Kidney epithelial cell (primary cell): ENCODE measurements around the gene C1QTNF9. TPM values are rescaled to one million over a fixed set of nuclear protein-coding genes. Genes with fewer than 3 reads are reported as not detected.
"Not testable (repeated sequence)": the region's sequence is repeated elsewhere in the genome, so short reads cannot be mapped to it uniquely, and the experiment has no call there.

Experiments used
- DNase-seq: peaks from one replicate; pipeline ENCODE4 v3.0.0-alpha.2; 2010; ENCODE audit warnings: low read depth
- H3K27me3 ChIP-seq: 2 replicates; pipeline ENCODE4 v1.6.0; 2011; ENCODE audit warnings: low read length; ENCODE audit not compliant: control insufficient read depth, insufficient read depth
- H3K36me3 ChIP-seq: 2 replicates; pipeline ENCODE4 v1.5.1; 2011; ENCODE audit warnings: low read length; ENCODE audit not compliant: control insufficient read depth, insufficient read depth
- H3K4me3 ChIP-seq: 2 replicates; pipeline ENCODE4 v1.5.1; 2011; ENCODE audit warnings: low read depth, mild to moderate bottlenecking, control low read depth, low read length
- total RNA-seq: library from RNA; depleted of rRNA; stranded (reverse); fragments of >200 nt; gene quantifications from 2 replicates; pipeline ENCODE4 v1.2.3, GENCODE V29; 2015
- TF ChIP-seq, protein P1 (sequence below): IDR thresholded peaks from 2 replicates; pipeline ENCODE4 v1.5.1; 2011; ENCODE audit warnings: mild to moderate bottlenecking, moderate library complexity, low read length, control low read depth, inconsistent platforms; ENCODE audit not compliant: insufficient read depth, poor library complexity, severe bottlenecking

Gene C1QTNF9
- total RNA-seq, 1 donor from 2014 or later: not detected

DNA sequence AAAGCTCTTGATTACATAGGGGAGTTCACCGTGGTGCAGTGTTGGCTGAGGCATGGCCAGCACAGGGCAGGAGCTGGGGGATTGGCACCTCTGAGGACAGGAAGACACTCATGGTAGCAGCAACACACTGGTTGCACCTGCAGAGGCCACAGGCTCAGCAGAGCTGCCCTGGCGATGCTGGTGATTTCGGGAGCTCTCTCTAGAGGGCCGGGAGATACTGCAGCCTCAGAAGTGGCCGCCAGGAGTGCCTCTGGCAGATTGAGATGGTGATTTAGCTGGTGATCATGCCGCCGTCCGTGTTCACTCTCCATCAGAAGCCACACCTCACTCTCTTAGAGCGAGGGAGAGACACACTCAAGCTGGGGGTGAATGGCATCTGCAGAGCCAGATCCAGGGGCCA is 49.9 kb downstream of the C1QTNF9 start:
- DNase-seq, H3K27me3 ChIP-seq, H3K4me3 ChIP-seq, H3K36me3 ChIP-seq: not testable (repeated sequence)
- TF ChIP-seq, protein P1, sequence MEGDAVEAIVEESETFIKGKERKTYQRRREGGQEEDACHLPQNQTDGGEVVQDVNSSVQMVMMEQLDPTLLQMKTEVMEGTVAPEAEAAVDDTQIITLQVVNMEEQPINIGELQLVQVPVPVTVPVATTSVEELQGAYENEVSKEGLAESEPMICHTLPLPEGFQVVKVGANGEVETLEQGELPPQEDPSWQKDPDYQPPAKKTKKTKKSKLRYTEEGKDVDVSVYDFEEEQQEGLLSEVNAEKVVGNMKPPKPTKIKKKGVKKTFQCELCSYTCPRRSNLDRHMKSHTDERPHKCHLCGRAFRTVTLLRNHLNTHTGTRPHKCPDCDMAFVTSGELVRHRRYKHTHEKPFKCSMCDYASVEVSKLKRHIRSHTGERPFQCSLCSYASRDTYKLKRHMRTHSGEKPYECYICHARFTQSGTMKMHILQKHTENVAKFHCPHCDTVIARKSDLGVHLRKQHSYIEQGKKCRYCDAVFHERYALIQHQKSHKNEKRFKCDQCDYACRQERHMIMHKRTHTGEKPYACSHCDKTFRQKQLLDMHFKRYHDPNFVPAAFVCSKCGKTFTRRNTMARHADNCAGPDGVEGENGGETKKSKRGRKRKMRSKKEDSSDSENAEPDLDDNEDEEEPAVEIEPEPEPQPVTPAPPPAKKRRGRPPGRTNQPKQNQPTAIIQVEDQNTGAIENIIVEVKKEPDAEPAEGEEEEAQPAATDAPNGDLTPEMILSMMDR: peak; percentile 2

DNA sequence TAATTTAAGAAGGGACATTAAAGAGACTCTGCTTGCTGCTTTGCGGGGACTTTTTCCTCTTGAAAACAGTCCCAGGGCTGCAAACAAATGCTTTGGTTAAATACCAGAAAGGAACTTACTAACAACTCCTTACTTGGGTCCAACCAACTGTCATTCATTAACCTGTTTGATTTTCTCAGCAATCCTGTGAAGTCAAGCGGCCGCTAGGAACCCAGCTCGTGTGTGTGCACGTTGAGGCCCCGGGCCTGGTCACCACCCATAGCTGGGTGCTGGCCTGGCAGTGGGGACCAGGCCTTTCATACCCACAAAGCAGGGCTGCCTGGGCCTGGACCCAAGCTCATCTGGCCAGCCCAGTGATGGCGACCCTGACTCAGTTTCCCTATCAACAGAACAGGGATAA is 50.7 kb downstream of the C1QTNF9 start:
- TF ChIP-seq, protein P1: no peak
- Histone ChIP-seq H3K27me3 (no peaks in the 10 kb centered on the region), H3K4me3 (no peak overlapping the region), H3K36me3 (no peaks in the 10 kb centered on the region)
- no peak for DNase-seq

DNA sequence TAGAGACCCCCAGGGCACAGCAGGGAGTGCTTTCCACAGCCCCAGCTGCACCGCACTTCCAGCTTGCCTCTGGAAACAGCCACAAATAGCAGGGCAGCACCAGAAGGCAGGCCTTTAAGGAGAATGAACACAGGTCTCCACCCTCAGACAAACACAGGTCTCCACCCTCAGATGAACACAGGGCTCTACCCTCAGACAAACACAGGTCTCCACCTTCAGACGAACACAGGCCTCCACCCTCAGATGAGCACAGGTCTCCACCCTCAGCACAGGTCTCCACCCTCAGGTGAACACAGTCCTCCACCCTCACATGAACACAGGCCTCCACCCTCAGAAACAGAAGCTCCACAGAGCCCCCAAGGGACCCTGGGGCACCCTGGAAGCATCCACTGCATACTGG is 51.7 kb downstream of the C1QTNF9 start:
- H3K27me3 ChIP-seq: no peaks in the 10 kb centered on the region
- H3K36me3 ChIP-seq: no peaks in the 10 kb centered on the region
- DNase-seq: no peak
- no peak overlapping the region for H3K4me3 ChIP-seq
- TF ChIP-seq, protein P1: no peak

DNA sequence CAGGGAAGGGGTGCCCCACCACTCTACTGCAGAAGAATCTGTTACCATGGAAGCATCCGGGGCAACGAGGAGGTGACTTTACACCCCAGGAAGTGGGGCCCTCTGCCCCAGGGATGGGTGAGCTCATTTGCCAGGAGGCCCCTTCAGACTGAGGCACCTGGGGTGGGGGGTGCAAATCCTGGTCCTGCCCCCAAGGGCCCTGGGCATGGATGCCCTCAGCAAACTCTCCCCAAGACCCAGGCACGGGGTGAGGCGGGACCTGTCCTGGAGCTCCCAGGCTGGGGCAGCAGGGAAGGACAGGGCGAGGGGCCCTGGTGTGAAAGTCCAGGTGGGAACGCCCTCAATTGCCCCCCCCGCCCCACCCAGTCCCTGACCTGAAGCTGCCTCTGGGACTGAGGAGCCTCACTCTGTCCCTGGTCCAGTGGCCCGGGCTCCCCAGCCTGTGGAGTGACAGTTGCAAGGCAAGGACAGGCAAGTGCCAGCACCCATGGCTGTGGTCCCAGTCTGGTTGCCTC is 52.5 kb downstream of the C1QTNF9 start:
- Histone ChIP-seq H3K4me3 (no peak overlapping the region), H3K36me3 (no peaks in the 10 kb centered on the region), H3K27me3 (no peaks in the 10 kb centered on the region)
- no peak for DNase-seq
- TF ChIP-seq, protein P1: no peak

DNA sequence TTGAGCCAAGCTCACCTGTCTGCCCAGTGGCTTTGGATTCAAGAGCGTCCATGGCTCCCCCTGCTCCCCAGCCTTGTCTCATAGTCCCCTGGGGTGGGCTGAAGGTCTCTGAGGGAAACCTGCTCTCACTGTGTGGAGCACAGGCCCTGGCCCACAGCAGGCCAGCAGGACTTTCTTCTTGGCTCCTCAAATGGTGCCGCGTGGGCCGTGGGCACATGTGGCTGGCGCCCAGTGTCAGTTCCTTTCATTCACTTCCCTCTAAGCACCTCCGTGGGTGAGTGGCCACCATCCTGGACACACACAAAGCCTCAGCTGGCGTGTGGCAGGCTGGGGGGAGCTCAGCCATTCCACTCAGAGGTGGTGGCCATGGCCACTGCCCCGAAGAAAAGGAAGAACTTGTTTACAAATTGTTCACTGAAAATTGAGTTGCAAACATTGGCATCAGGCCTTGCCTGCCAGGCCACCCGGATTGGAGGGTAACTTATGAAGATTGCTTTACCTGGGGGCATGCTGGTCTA is 53.1 kb downstream of the C1QTNF9 start:
- no peaks in the 10 kb centered on the region for H3K27me3 ChIP-seq
- H3K36me3 ChIP-seq: no peaks in the 10 kb centered on the region
- H3K4me3 ChIP-seq: no peak overlapping the region
- TF ChIP-seq, protein P1: no peak
- no peak for DNase-seq

DNA sequence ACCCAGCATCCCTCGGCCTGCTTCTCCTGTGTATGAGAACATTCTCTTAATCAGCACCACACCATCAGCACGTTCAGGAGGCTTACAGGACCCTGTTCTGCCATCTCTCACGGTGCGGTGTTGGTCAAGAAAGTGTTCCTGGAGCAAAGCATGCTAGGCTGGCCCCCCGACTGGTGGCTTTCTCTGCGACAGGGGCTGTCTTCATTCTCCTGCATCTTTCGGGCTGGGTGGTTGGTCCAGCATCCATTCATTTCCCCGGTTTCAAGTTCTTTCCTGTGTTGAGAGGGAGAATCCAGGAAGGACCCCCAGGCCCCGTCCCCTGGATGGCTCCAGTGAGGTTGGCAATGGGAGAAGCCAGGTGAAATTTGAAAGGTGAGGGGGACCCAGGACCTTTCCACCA is 55.8 kb downstream of the C1QTNF9 start:
- TF ChIP-seq, protein P1: no peak
- Histone ChIP-seq H3K27me3 (no peaks in the 10 kb centered on the region), H3K36me3 (no peaks in the 10 kb centered on the region), H3K4me3 (no peak overlapping the region)
- DNase-seq: no peak

DNA sequence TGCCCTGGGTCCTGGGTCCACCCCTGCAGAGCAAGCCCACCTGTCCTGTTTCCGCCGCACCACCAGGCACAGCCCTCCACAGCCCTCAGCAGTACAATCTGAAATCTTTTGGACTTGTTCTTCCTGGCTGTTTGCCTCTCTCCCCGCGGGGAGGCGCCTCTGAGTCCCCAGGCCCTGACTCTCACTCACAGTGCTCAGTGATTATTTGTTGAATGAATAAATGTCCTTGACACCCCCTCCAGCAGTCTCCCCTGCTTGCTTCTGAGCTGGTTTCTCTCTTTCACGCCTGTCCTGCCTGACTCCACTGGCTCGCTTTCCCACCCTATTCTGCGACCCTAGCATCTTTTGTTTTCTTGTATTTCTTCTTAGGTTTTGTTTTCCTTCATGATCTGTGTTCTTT is 56.9 kb downstream of the C1QTNF9 start:
- H3K27me3 ChIP-seq: not testable (repeated sequence)

DNA sequence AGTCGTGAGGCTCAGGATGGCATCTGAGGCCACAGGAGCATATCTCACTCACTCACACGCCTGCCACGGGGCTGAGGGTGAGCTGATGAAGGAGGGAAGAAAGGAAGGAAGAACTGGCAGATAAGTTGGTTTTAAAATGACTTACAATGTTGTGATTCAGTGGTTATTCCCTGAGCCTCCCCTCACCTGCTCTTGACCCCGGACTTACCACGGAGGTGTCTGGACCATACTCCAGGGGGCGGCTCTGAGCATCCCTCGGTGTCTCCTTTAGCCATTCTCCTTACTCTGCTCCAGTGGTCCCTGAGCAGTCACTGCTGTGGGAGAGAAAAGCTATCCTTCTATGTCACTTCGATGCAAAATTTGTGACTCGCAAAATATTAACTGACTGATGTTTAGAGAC is 61.9 kb downstream of the C1QTNF9 start:
- H3K36me3 ChIP-seq: not testable (repeated sequence)

More for the DNA sequence above, 56.9 kb downstream of the C1QTNF9 start:
- H3K4me3 ChIP-seq, DNase-seq, H3K36me3 ChIP-seq: not testable (repeated sequence)

More for the DNA sequence above, 61.9 kb downstream of the C1QTNF9 start:
- not testable (repeated sequence) for H3K27me3 ChIP-seq, DNase-seq, H3K4me3 ChIP-seq
